Measurements from ENCODE around the gene ENOX1.

Gene ENOX1

DNA sequence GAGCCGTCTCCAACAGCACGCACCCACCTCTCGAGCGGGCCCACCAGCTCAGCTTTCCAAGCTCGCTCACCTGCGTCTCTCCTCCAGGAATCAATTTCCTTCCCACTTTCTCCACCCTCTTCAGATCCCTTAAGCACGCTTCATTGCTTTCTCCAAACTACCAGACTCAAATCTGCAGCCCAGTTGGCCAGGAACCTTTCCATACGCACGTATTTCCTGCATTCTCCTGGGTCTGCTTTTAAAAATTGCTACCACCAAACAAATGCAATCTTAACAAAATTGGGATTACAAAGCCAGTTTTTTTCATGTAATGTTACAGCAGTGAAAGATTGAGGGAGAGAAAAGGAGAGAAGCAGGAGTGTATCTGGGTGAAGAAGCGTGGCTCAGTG lies 1.5 kb downstream of the ENOX1 start:
- DNase-seq = no peak

- no peak for DNase-seq
These were observed 2.3 kb downstream of the ENOX1 start for GRCh38 chr13:43784496-43784895.

DNA sequence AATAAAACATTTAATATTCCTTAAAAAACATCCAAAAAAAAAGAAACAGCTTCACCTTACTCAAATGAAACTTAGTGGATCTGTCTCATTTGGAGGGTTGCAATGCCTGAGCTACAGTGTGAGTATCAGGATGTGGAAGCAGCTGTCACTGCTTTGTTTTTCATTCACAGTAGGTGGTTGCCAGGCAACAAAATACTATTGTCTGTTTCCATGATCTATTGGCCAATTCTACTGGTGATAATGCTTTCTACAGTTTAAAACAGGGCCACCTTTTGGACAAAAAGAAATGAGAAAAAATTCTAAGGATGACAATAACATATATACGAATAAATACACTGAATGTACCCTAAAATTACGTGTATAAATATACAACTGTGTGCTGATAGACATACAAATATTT lies 3.0 kb downstream of the ENOX1 start:
- no peak for DNase-seq

- no peak for DNase-seq
These were observed 4.1 kb downstream of the ENOX1 start for GRCh38 chr13:43782686-43783085.

DNA sequence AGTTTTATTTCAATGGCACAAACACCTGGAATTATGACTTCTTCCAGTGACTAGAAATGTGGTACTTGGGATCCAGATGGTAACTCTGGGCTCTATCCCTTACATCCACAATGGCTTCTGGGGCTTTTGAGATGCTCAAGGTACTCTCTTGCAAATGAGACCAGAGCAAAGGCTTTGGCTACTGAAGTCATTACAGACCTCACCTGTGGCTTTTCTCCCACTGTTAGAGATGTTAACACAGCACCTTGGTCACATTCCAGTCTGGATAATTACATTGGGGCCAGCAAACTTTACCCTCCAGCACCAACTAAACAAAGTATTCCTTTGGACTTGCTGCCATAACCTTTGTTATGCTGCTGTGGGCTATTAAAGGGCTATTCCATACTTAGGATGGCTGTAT lies 6.1 kb downstream of the ENOX1 start:
- no peak for DNase-seq

GRCh38 chr13:43776501-43777079 lies 10.2 kb downstream of the ENOX1 start:
- no peak for DNase-seq

DNA sequence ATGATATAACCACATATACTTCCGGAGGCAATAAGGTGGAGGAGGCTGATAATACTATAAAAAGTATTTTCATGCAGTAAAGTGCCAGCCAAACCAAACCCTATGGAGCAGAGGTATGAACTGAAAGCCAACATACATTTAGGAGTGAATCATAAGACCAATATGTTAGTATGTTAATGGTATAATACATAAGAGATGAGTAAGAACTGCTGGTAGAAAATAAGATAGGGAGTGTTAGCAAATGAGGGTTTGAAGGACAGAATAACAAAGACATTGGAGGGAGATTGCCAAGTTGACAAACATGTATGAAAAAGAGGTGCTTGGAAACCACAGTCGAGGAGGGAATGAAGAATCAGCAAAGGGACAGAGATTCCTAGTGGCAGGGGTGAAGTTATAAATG lies 10.8 kb downstream of the ENOX1 start:
- DNase-seq = no peak

GRCh38 chr13:43773602-43774001 lies 13.2 kb downstream of the ENOX1 start:
- DNase-seq = no peak

- no peak for DNase-seq
These were observed 15.9 kb downstream of the ENOX1 start for GRCh38 chr13:43770871-43771270.

GRCh38 chr13:43769529-43769928 lies 17.2 kb downstream of the ENOX1 start:
- no peak for DNase-seq

DNA sequence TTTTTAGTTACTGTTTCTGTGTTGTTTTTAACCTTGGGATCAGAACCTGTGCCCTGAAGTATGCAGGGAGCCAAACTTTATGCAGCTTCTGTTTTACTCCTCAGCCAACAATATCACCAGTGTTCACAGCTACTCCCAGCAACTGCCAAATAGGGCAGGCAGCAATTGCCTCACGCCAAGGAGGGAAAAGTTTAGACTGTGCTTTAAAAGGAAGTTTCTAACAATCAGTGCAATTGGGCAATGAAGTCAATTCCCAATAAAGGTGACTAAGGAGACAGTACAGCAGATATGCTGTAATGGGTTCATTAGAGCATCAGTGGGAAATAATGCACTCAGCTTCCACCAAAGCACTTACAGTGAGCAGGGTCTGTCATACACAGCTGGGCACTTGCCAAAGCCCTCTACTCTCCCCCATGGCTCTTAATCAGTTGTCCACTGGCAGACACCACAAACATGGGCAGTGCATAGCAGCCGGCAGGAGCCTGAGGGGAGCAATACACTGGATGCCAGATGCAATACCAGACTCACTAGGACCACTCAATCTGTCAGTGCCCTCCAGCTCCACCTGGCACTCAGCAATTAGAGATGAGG lies 19.3 kb downstream of the ENOX1 start:
- no peak for DNase-seq

DNA sequence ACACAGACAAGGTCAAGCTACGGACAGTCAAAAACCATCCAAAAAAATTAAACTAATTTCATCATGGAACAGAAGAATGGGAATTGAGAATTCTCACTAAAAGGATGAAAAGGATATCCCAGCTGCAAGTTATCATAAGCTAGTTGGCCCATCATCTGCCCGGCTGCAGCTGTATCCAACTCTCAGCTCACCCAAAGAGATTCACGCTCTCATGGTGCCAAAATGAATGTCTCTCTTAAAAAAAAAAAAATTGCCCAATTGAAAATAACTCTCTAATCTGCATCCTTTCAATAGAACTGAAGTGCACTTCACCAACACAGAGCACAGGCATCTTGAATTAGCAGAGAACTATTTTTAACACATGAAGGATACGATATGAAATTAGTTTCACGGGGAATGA lies 20.0 kb downstream of the ENOX1 start:
- DNase-seq = no peak

GRCh38 chr13:43764349-43764748 lies 22.4 kb downstream of the ENOX1 start:
- DNase-seq = no peak

DNA sequence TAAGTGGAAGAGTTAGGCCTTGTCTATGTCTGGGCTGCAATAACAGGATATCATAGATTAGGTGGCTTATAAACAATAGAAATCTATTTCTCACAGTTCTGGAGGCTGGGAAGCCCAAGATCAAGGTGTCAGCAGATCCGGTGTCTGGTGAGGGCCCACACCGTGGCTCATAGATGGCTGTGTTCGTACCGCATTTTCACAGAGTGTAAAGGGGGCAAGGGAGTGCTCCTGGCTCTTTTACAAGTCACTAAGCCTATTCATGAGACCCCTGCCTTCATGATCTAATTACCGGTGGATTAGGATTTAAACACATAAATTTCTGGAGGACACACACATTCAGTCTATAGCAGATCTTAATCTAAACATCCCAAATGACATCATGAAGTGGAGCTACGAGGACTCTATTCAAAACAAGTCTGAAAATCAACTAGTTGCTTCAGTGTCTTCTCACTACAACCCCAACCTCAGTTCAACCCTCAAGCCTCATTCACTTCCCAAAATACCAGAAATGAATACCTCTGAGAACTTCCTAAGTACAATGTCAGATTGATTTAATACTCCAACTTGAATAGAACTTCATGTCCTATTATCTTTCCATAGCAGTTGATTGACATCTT lies 23.5 kb downstream of the ENOX1 start:
- DNase-seq = no peak

- DNase-seq = no peak
These were observed 25.0 kb downstream of the ENOX1 start for GRCh38 chr13:43761616-43762315.

- DNase-seq = no peak
These were observed 26.5 kb downstream of the ENOX1 start for GRCh38 chr13:43760257-43760656.

DNA sequence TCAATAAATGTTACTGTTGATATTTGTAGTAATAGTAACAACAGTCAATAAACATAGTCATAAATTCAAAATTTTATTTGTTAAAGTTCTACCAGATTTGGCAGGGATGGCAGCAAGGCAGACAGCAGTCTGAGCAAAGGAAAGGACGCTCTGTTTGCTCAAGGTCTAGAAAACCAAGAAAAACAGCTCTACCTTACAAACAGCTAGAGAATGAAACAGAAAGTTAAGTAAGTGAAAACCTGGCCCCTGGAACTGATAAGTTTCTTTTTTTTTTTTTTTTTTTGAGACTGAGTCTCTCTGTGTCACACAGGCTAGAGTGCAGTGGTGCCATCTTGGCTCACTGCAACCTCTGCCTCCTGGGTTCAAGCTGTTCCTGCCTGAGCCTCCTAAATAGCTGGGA lies 27.9 kb downstream of the ENOX1 start:
- DNase-seq = no peak

GRCh38 chr13:43757266-43757665 lies 29.5 kb downstream of the ENOX1 start:
- DNase-seq = no peak

DNA sequence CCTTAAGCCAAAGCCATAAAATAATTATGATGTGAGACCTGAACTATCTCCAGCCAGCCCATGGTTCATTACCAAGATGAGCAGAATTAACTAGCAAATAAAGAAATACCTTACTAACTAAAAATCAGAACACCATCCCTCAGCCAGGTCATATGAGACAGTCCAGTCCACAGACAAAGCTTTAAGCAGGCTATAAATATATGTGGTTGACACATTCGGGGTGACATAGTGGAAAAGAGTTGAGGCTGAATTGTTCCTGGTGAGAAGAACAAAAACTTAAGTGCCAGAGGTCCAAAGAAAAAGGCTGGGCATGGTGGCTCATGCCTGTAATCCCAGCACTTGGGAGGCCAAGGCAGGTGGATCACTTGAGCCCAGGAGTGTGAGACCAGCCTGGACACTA lies 30.9 kb downstream of the ENOX1 start:
- DNase-seq = no peak

- DNase-seq = no peak
These were observed 35.1 kb downstream of the ENOX1 start for GRCh38 chr13:43751624-43752023.

GRCh38 chr13:43749503-43749902 lies 37.3 kb downstream of the ENOX1 start:
- no peak for DNase-seq

DNA sequence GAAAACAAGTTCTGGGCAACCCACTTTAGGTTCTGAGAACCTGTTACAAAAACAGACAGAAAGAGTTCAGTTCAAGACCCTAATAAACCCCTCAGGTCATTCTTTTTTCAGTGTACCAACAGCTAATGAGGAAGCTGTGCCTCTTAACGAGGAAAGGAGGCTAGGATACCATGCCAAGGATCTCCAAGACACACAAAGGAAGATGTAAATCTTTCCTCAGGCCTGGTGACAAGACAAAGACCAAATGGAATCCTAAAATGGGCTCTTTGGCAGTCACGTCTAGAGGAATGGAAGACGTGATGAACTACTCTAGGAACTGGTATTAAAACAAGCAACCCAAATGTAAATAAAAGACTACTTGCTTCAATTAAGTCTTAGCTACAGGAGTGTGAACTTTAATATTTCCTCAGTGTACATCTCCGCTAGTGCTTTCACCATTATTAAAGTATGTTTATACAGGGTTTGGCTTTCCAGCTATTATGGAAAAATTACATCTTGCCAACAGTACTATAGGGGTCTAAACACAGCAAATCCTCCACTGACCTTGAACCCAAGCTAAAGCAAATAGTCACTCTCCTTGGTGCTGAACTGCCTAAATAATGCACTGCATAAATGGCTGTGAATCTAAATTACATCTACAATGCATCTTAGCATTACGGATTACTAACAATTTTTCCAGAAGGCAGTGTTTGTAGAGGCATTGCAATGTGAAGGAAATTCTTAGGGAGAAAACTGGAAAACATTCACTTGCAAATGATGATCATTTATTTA lies 42.3 kb downstream of the ENOX1 start:
- DNase-seq = no peak

GRCh38 chr13:43742911-43743310 lies 43.9 kb downstream of the ENOX1 start:
- DNase-seq = no peak
